D721Med (cell line): ENCODE data around the gene KLF3.

ENCODE experiments used
- DNase-seq: peaks from one replicate; pipeline ENCODE4 v3.0.0; 2011; ENCODE audit warnings: low spot score; ENCODE audit not compliant: insufficient read length
- FAIRE-seq: peaks from 2 replicates; lab custom pipeline; 2011; peaks lifted over from hg19 to GRCh38; lab: Jason Lieb, UNC
- TF ChIP-seq, protein P1 (sequence below): IDR thresholded peaks from 2 replicates; pipeline ENCODE4 v1.5.1; 2012; ENCODE audit warnings: mild to moderate bottlenecking, control low read depth; ENCODE audit not compliant: insufficient read depth; ENCODE audit errors: missing control alignments

The KLF3 gene

DNA sequence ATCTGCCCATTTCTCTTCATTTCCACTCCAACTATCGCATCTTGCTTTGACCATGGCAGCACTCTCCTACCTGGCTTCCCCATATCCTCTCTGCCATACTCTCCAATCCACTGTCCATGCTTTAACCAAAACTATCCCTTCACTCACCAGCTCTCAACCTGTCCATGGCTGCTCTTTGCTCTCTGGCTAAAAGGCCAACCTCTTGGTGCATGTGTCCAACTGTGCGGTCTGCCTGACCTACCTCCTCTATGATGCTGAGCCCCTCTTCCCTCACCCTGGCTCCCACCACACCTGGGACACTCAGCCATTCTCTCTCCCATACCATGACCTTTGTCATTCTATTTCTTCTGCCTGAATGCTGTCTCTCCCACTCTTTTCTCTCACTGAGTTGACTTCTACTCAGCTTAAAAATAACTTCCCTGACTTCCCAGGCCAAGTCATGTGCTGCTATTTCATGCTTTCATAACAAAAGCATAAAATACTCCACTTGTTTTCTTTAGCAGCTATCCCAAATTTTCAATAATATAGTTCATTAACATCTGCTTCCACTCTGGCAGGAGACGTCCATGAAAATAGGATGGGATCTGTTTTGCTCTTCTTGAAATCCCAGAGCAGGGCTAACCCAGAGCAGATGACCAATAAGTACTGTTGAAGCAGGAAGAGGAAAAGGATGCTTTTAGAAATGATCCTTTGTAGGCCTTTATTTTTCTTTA, 29.8 kb upstream of the KLF3 start:
- TF ChIP-seq, protein P1, sequence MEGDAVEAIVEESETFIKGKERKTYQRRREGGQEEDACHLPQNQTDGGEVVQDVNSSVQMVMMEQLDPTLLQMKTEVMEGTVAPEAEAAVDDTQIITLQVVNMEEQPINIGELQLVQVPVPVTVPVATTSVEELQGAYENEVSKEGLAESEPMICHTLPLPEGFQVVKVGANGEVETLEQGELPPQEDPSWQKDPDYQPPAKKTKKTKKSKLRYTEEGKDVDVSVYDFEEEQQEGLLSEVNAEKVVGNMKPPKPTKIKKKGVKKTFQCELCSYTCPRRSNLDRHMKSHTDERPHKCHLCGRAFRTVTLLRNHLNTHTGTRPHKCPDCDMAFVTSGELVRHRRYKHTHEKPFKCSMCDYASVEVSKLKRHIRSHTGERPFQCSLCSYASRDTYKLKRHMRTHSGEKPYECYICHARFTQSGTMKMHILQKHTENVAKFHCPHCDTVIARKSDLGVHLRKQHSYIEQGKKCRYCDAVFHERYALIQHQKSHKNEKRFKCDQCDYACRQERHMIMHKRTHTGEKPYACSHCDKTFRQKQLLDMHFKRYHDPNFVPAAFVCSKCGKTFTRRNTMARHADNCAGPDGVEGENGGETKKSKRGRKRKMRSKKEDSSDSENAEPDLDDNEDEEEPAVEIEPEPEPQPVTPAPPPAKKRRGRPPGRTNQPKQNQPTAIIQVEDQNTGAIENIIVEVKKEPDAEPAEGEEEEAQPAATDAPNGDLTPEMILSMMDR = no peak
- FAIRE-seq = no peak
- no peak for DNase-seq

DNA sequence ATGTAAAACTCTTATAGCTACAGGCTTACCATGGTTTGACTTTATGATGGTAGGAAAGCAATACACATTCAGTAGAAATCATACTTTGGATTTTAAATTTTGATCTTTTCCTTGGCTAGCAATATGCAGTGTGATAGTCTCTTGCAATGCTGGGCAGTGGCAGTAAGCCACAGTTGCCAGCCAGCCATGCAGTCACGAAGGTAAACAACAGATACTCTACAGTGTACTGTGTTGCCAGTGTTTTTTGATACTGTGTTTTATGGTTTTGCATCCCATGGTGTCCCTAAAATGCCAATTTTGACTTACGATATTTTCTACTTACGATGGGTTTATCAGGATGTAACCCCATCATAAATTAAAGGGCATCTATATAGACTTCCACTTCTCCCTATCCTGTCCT, 24.8 kb upstream of the KLF3 start:
- TF ChIP-seq, protein P1 = no peak
- FAIRE-seq = no peak
- DNase-seq = no peak

DNA sequence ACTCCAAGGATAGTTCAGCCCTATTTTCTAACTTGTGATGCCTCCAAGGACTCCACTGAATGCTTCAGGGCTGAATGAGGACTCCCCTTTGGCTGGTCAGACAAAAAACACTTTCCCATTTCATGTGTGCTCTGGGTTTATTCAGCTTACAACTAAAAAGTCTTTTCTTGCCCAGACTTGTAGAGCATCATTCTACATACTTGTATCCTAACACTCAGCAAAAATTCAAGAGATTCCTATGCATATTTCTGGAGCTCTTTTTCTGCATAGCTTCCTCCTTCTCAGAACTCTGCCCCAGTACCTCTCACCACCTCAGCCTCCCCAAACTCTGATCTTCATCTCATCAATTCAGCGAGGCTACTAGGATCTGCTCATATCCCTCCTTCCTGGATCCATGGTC, 22.2 kb upstream of the KLF3 start:
- TF ChIP-seq, protein P1 = no peak
- no peak for FAIRE-seq
- DNase-seq = no peak

DNA sequence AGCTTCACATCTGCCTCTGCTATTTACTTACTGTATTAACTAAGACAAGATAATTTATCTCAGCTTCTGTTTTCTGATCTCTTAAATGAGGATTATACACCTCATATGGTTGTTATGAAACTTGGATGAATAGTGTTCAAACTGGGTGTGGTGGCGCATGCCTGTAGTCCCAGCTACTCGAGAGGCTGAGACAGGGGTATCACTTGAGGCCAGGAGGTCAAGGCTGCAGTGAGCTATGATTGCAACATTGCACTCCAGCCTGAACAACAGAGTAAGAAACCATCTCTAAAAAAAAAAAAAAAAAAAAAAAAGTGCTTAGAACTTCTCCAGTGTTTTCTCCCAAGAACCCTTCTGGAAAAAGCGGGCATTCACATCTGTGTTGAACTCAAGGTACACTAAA, 19.8 kb upstream of the KLF3 start:
- peak; percentile 88 for FAIRE-seq

DNA sequence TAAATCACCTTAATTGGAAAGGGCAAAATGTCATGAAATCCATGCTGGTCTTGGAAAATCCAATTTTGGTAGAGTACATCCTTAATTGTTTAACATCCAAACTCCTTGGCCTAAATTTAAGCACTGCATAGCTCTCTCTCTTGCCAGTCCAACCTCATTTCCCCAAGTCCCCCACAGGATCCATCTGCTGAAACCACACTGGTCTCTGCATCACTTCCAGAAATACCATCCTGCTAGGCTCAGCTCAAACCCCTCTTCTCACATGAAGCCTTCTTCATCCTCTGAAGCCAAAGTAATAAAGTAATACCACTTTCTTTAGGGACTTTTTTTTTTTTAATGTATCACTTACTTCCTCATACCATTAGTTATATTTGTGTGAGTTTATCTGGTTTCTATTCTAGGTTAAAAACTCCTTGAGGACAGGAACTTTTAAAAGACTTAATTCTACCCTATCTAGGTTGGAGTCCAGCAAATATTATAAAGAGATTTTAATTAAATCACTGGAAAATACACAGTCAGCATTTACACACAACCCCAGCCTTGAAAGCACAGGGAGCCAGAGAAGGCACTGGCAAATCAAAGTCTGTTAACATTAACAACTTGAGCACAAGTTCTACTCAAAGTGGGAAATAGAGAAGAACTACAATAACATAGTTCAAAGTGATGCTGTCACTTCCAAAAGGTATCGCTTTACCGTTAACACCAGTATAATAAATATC, 16.7 kb upstream of the KLF3 start:
- FAIRE-seq = no peak
- TF ChIP-seq, protein P1 = no peak
- no peak for DNase-seq

More for the DNA sequence above, 19.8 kb upstream of the KLF3 start:
- TF ChIP-seq, protein P1 = no peak
- DNase-seq = no peak

DNA sequence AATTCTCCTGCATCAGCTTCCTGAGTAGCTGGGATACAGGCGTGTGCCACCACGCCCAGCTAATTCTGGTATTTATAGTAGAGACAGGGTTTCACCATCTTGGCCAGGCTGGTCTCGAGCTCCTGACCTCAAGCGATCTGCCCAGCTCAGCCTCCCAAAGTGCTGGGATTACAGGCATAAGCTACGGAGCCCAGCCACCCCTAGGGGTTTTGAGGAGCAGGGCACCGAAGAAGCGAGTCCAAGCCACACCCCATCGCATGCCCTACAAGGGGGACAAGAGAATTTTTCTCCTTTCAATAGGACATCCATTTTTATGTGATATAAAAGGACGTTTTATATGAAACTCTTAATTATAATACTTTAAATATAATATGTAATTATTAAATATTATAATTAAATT, 13.9 kb upstream of the KLF3 start:
- TF ChIP-seq, protein P1 = no peak
- DNase-seq (no peak), FAIRE-seq (no peak)

DNA sequence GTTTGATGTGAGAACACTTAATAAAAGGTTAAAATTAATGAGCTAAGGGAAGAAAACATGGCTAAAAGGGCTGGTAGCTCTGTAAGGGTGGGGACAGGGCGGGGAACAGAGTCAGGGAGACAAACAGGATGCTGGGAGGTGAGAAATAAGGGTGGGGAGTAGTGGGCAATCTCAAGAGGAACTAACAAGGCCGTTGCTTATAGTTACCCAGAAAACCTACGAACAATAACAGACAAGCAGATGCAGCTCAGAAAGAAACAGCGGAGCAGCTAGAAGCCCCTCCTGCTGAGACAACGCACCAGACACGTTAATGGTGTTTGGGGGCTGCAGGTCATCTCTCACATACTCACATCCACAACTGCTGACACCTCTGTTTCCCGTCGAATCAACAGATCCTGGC, 9.7 kb upstream of the KLF3 start:
- DNase-seq (no peak), FAIRE-seq (no peak)
- TF ChIP-seq, protein P1 = no peak
